ENCODE data around the gene DRAXIN. TPM values are rescaled to one million over a fixed set of nuclear protein-coding genes. Genes with fewer than 3 reads are reported as not detected.
A peak's percentile ranks its signal among the peaks of the same experiment; 100 is the strongest.

DRAXIN gene
- total RNA-seq, 1 donor from 2014 or later: 9.7 TPM

DNA sequence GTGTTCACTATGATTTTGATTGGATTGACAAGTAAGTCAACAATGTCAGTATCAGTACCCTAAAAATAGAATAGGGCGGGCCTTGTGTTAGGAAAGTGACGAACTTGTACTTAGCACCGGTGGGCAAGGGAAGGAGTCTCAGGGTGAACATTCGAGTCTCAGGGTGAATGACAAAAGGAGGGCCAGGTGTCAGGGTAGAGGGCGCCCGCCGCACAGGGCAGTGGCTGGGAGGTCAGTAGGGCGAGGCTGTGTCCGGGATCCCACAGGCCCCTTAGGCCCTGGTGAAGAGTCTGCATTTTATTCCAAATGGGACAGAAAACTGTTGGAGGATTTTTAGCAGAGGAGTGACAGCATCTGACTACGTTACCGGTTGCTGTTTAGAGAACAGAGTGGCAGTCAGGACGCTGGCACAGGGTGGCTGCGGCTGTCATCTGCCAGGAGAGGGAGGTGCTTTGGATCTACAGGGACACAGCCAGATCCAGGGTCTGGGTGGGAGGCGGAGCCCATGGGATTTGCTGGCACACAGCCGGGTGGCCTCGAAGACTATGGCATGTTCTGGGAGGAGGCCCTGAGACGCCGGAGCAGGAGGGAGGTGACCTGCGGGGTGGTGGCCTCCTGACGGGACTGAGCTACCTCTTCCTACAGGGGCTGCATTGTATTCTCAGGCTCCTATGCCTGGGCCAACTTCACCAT lies 55.4 kb downstream of the DRAXIN start:
- H3K27ac Mint-ChIP-seq (ENCODE audit: unreplicated experiment): no peak overlapping the region
- no peaks in the 10 kb centered on the region for H3K27me3 Mint-ChIP-seq (ENCODE audit: low read depth)
- no peak overlapping the region for H3K4me3 Mint-ChIP-seq
- no peaks in the 10 kb centered on the region for H3K9me3 Mint-ChIP-seq
- H3K36me3 Mint-ChIP-seq (ENCODE audit: low read depth): no peaks in the 10 kb centered on the region
- TF ChIP-seq, protein P1, sequence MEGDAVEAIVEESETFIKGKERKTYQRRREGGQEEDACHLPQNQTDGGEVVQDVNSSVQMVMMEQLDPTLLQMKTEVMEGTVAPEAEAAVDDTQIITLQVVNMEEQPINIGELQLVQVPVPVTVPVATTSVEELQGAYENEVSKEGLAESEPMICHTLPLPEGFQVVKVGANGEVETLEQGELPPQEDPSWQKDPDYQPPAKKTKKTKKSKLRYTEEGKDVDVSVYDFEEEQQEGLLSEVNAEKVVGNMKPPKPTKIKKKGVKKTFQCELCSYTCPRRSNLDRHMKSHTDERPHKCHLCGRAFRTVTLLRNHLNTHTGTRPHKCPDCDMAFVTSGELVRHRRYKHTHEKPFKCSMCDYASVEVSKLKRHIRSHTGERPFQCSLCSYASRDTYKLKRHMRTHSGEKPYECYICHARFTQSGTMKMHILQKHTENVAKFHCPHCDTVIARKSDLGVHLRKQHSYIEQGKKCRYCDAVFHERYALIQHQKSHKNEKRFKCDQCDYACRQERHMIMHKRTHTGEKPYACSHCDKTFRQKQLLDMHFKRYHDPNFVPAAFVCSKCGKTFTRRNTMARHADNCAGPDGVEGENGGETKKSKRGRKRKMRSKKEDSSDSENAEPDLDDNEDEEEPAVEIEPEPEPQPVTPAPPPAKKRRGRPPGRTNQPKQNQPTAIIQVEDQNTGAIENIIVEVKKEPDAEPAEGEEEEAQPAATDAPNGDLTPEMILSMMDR (conservative IDR thresholded peaks at IDR 0.05): no peak
- DNase-seq (ENCODE audit: low read depth, low spot score): no peak
- peaks cover 7% of the 10 kb centered on the region for H3K4me1 Mint-ChIP-seq

DNA sequence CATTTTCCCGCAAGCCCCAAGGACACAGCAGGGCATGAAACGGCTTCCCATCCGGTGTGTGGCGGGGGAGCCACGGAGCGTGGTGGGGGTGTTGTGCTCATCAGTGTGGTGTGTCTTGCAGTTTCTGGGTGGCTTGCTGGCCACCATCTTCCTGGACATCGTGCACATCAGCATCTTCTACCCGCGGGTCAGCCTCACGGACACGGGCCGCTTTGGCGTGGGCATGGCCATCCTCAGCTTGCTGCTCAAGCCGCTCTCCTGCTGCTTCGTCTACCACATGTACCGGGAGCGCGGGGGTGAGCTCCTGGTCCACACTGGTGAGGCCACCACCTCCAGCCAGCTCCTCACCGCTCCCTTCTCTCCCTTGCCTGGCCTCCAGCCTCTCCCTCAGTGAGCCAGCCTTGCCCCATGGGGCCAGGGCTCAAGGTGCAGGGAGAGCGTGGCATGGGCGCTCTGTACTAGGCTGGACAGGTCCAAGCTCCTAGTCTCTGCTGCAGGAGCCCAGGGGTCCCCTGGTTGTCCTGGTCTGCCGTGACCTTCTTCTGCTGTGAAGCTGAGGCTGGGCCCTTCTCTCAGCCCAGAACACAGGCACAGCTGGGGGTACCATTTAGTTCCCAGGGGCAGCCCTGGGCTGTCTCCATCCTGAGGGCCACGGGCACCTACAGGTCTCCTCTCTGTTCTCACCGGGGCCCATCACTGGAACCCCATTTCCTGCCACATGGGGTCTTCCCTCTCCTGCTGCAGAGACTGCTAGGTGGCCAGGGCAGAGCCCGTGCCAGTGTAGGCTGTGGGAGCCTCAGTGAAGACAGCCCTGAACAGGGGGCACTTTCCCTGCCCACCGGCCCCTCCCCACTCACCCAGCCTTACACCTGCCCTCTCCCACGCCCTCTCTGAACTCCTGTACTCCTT lies 57.0 kb downstream of the DRAXIN start:
- no peak for DNase-seq (ENCODE audit: low read depth, low spot score)
- Mint-ChIP-seq H3K4me3 (no peak overlapping the region), H3K36me3 (ENCODE audit: low read depth) (no peaks in the 10 kb centered on the region), H3K4me1 (peaks cover 17% of the 10 kb centered on the region), H3K27me3 (ENCODE audit: low read depth) (no peaks in the 10 kb centered on the region), H3K27ac (ENCODE audit: unreplicated experiment) (no peak overlapping the region), H3K9me3 (no peaks in the 10 kb centered on the region)
- TF ChIP-seq, protein P1 (conservative IDR thresholded peaks at IDR 0.05): no peak

DNA sequence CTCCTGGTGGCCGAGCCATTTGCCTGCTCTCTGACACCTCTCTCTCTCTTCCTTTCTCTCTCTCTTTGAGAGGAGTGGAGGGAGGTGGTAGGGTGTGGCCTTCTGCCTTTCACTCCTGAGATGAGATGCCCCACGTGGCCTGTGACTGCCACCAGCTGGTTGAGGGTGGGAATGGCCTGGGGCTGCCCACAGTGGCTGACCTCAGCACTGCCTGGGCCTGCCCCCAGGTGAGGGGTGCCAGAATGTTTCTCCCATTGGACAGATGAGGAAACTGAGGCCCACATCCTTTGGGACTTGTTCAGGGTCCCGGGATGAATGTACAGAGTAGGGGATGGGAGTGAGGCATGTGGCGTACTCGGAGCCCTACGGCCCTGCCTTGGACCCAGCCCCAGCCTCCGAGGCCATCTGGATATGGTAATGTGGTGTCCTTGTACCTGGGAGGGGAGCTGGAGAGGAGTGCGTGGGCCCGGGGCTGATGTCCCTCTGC lies 57.7 kb downstream of the DRAXIN start:
- no peaks in the 10 kb centered on the region for H3K27me3 Mint-ChIP-seq (ENCODE audit: low read depth)
- no peak overlapping the region for H3K27ac Mint-ChIP-seq (ENCODE audit: unreplicated experiment)
- H3K36me3 Mint-ChIP-seq (ENCODE audit: low read depth): no peaks in the 10 kb centered on the region
- H3K9me3 Mint-ChIP-seq: no peaks in the 10 kb centered on the region
- peaks cover 17% of the 10 kb centered on the region for H3K4me1 Mint-ChIP-seq
- H3K4me3 Mint-ChIP-seq: no peak overlapping the region
- TF ChIP-seq, protein P1 (conservative IDR thresholded peaks at IDR 0.05): peak; percentile 51
- DNase-seq (ENCODE audit: low read depth, low spot score): no peak

GRCh38 chr1:11749996-11750395 lies 58.5 kb downstream of the DRAXIN start:
- Mint-ChIP-seq H3K4me3 (no peak overlapping the region), H3K9me3 (no peaks in the 10 kb centered on the region), H3K36me3 (ENCODE audit: low read depth) (no peaks in the 10 kb centered on the region), H3K4me1 (peaks cover 17% of the 10 kb centered on the region), H3K27ac (ENCODE audit: unreplicated experiment) (no peak overlapping the region), H3K27me3 (ENCODE audit: low read depth) (no peaks in the 10 kb centered on the region)
- DNase-seq (ENCODE audit: low read depth, low spot score): no peak
- TF ChIP-seq, protein P1 (conservative IDR thresholded peaks at IDR 0.05): no peak

DNA sequence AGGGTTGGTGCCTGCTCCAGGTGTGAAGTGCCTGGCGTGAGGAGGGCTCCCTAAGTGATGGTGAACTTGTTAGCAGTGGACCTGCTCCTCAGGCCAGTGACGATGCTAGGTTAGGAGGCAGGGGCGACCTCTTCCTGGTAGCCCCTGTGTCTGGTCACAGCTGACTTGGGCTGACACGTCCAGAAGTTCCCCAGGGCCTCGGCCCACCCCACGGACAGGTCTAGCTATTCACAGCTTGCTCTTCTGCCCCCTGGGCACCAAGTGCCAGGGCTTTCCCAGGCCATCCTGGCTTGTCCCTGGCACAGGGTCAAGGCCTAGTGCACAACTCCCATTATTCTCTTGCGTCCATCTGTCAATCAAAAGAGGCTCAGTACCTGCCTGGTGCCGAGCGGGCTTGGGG lies 59.6 kb downstream of the DRAXIN start:
- Mint-ChIP-seq H3K27ac (ENCODE audit: unreplicated experiment) (no peak overlapping the region), H3K36me3 (ENCODE audit: low read depth) (no peaks in the 10 kb centered on the region), H3K4me1 (peaks cover 17% of the 10 kb centered on the region), H3K27me3 (ENCODE audit: low read depth) (peaks cover 3% of the 10 kb centered on the region), H3K4me3 (no peak overlapping the region), H3K9me3 (no peaks in the 10 kb centered on the region)
- no peak for DNase-seq (ENCODE audit: low read depth, low spot score)
- TF ChIP-seq, protein P1 (conservative IDR thresholded peaks at IDR 0.05): no peak

Data from neural crest cell (in vitro differentiated cells).